HG03342 (cell line): ENCODE data around the gene LCN10.
"Not testable (repeated sequence)": the region's sequence is repeated elsewhere in the genome, so short reads cannot be mapped to it uniquely, and the experiment has no call there.

ENCODE experiments used
- ATAC-seq: cut with Tn5 transposase; IDR thresholded peaks from one replicate; pipeline ENCODE4 v1.9.1; 2021; ENCODE audit warnings: mild to moderate bottlenecking, moderate library complexity; ENCODE audit not compliant: unreplicated experiment

Gene LCN10

GRCh38 chr9:136704741-136705140 lies 38.0 kb downstream of the LCN10 start:
- not testable (repeated sequence) for ATAC-seq

- no peak for ATAC-seq
Observed at GRCh38 chr9:136703276-136703860, 39.4 kb downstream of the LCN10 start.

- peak; percentile 12 for ATAC-seq
Observed at GRCh38 chr9:136701668-136702053, 41.1 kb downstream of the LCN10 start.

- peak; percentile 71 for ATAC-seq
Observed at GRCh38 chr9:136700959-136701667, 41.6 kb downstream of the LCN10 start.

- no peak for ATAC-seq
Observed at GRCh38 chr9:136700304-136700703, 42.4 kb downstream of the LCN10 start.

- ATAC-seq = no peak
Observed at GRCh38 chr9:136698635-136699246, 44.0 kb downstream of the LCN10 start.

GRCh38 chr9:136697821-136698526 lies 44.8 kb downstream of the LCN10 start:
- no peak for ATAC-seq

- no peak for ATAC-seq
Observed at GRCh38 chr9:136697146-136697820, 45.5 kb downstream of the LCN10 start.

- no peak for ATAC-seq
Observed at GRCh38 chr9:136696502-136696901, 46.2 kb downstream of the LCN10 start.

- no peak for ATAC-seq
Observed at GRCh38 chr9:136695955-136696354, 46.8 kb downstream of the LCN10 start.

- ATAC-seq = no peak
Observed at GRCh38 chr9:136695435-136695895, 47.3 kb downstream of the LCN10 start.

GRCh38 chr9:136694872-136695247 lies 47.9 kb downstream of the LCN10 start:
- no peak for ATAC-seq

GRCh38 chr9:136694163-136694871 lies 48.4 kb downstream of the LCN10 start:
- no peak for ATAC-seq

GRCh38 chr9:136693490-136694162 lies 49.1 kb downstream of the LCN10 start:
- ATAC-seq = no peak

GRCh38 chr9:136693135-136693489 lies 49.6 kb downstream of the LCN10 start:
- ATAC-seq = no peak

- no peak for ATAC-seq
Observed at GRCh38 chr9:136692185-136693134, 50.3 kb downstream of the LCN10 start.

GRCh38 chr9:136691316-136692184 lies 51.2 kb downstream of the LCN10 start:
- ATAC-seq = no peak

- no peak for ATAC-seq
Observed at GRCh38 chr9:136690806-136691261, 51.9 kb downstream of the LCN10 start.
